ENCODE measurements around the gene DNAJB13.

Gene DNAJB13

DNA sequence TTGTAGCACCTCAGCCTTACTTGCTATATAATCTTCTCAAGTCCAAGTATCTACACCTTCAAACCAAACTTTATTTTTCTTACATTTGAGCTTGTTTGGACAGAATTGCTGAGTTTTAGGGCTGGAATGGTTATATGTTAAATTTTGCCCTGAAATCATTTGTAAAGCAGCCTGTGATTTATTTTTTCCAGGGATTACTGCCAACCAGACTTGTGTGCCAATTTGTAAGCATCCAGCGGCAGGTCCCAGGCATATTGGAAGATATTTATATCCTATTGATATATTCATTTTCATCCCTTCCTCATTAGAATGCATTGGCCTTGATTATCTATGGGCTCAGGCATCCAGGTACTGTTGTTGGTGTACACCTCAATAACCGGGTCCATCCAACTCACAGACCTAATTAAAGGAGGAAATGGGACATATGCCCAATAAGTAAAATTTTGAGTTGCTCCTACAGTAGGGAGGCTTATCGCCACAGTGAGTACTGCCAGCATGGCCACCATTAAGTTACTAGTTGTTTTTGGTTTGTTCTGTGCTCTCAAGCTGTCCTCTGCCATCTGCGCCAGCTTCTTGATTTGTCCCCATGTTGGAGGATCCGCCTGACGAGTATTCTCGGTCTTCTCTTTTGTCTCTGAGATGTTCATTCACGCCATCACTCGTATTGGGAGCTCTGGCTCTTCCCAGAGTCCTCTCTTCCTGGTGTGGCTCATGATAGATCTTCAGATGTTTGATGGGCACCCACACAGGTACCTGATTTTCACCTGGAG lies 9.8 kb upstream of the DNAJB13 start:
- FAIRE-seq, result no peak
- DNase-seq (ENCODE audit: insufficient read length, low spot score), result no peak
- TF ChIP-seq CTCF (IDR thresholded peaks at IDR 0.05; ENCODE audit: insufficient read depth, missing control alignments), result no peak

DNA sequence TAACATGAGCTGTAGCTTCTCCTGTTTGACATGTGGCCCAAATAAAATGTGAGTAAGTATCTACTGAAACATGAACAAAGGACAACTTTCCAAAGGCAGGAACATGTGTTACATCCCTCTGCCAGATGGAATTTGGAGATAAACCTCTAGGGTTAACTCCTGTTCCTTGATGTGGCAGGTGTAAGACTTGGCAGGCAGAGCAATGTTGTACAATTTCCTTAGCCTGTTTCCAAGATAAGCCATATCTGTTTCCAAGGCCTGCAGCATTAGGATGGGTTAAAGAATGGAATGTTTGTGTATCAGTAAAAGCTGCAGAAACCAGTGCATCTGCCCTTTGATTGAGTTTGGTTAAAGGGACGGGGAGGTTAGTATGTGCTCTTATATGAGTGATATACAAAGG lies 8.8 kb upstream of the DNAJB13 start:
- FAIRE-seq (no peak), DNase-seq (ENCODE audit: insufficient read length, low spot score) (no peak)

GRCh38 chr11:73944085-73944484 lies 6.7 kb upstream of the DNAJB13 start:
- FAIRE-seq (no peak), DNase-seq (ENCODE audit: insufficient read length, low spot score) (no peak)
- TF ChIP-seq CTCF (IDR thresholded peaks at IDR 0.05; ENCODE audit: insufficient read depth, missing control alignments), result no peak

More for the DNA sequence above, 8.8 kb upstream of the DNAJB13 start:
- TF ChIP-seq CTCF (IDR thresholded peaks at IDR 0.05; ENCODE audit: insufficient read depth, missing control alignments), result no peak

GRCh38 chr11:73944901-73945300 lies 5.9 kb upstream of the DNAJB13 start:
- no peak for DNase-seq (ENCODE audit: insufficient read length, low spot score)
- no peak for TF ChIP-seq CTCF (IDR thresholded peaks at IDR 0.05; ENCODE audit: insufficient read depth, missing control alignments)
- no peak for FAIRE-seq

GRCh38 chr11:73945396-73945795 lies 5.4 kb upstream of the DNAJB13 start:
- DNase-seq (ENCODE audit: insufficient read length, low spot score) (no peak), FAIRE-seq (no peak)
- no peak for TF ChIP-seq CTCF (IDR thresholded peaks at IDR 0.05; ENCODE audit: insufficient read depth, missing control alignments)

DNA sequence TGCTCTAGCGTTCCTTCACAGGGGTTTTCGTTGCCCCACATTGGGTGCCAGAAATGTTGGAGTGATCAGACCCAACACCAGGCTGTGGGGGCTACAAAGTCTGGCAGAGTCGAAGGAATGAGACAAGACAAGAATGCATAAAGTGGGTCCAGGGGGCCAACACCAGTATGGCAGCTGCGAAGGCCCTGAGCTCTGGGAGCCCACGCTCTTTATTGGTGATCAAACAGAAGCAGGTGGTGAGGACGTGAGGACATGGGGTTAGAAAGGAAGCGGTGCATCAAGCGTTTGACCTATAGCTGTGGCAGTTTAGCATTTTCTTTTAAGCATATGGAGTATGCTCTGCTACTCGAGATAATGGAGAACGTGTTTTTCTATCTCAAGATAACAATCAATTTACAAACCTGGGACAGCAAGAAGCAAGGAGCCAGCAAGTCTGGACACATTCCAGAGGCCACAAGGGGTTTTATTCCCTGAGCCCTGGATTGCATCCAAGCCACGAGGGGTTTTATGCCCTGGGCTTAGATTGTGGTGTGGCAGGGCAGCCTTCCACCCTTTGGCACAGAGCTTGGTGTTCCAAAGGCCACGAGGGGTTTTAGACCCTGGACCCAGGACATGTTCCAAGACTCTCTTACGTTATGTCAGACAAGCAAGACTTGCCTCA lies 3.9 kb upstream of the DNAJB13 start:
- FAIRE-seq (no peak), DNase-seq (ENCODE audit: insufficient read length, low spot score) (no peak)
- no peak for TF ChIP-seq CTCF (IDR thresholded peaks at IDR 0.05; ENCODE audit: insufficient read depth, missing control alignments)

DNA sequence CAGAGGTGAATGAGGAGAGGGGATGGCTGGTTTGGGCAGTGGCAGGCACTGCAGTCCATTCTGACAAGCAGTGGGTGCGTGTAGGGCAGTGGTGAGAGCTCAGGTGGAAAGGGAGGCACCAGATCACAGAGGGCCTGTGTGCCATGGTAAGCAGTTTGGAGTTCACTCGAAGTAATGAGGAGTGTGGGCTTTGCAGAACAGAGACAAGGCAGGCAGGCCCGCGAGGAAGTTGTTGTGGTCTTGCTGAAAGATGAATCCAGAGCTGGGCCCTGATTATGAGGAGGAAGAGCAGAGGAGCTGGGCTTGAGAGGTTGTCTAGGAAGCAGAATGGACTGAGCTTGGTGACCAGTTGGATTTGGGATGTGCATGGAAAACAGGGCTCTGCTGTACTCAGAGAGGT lies 1.6 kb upstream of the DNAJB13 start:
- TF ChIP-seq CTCF (IDR thresholded peaks at IDR 0.05; ENCODE audit: insufficient read depth, missing control alignments), result no peak
- FAIRE-seq, result no peak
- DNase-seq (ENCODE audit: insufficient read length, low spot score), result no peak

Measured in D721Med (cell line).